ENCODE results near the gene TNFRSF19. TPM values are rescaled to one million over a fixed set of nuclear protein-coding genes. Genes with fewer than 3 reads are reported as not detected.

TNFRSF19 gene
- polyA plus RNA-seq, 3 donors from 2014 or later: 0.19 to 0.27 TPM; not detected in 1

GRCh38 chr13:23703246-23703860 lies 133.1 kb downstream of the TNFRSF19 start:
- peaks cover 0 to 5% (median 0%) of the 10 kb centered on the region in 3 donors for H3K36me3 Mint-ChIP-seq
- H3K9me3 Mint-ChIP-seq: no peaks in the 10 kb centered on the region
- no peaks in the 10 kb centered on the region for H3K4me1 Mint-ChIP-seq
- H3K4me3 Mint-ChIP-seq: no peak overlapping the region
- peaks cover 3 to 4% (median 3%) of the 10 kb centered on the region in 3 donors for H3K27me3 Mint-ChIP-seq (ENCODE audit: low read depth in 3 of 3)
- H3K27ac Mint-ChIP-seq: no peak overlapping the region
- no peak for DNase-seq

- Mint-ChIP-seq H3K27ac (no peak overlapping the region), H3K4me3 (no peak overlapping the region), H3K27me3 (ENCODE audit: low read depth in 3 of 3) (peaks cover 0 to 3% (median under 1%) of the 10 kb centered on the region in 3 donors), H3K4me1 (no peaks in the 10 kb centered on the region), H3K9me3 (no peaks in the 10 kb centered on the region), H3K36me3 (no peaks in the 10 kb centered on the region)
- DNase-seq: no peak
These were observed 135.4 kb downstream of the TNFRSF19 start for GRCh38 chr13:23705583-23705982.

GRCh38 chr13:23707674-23708073 lies 137.5 kb downstream of the TNFRSF19 start:
- Mint-ChIP-seq H3K9me3 (no peaks in the 10 kb centered on the region), H3K36me3 (no peaks in the 10 kb centered on the region), H3K4me3 (no peak overlapping the region), H3K27me3 (ENCODE audit: low read depth in 3 of 3) (peaks cover 0 to 2% (median 0%) of the 10 kb centered on the region in 3 donors), H3K27ac (no peak overlapping the region), H3K4me1 (no peaks in the 10 kb centered on the region)
- DNase-seq: no peak

- no peak overlapping the region for H3K27ac Mint-ChIP-seq
- H3K4me3 Mint-ChIP-seq: no peak overlapping the region
- peaks cover 0 to 3% (median 2%) of the 10 kb centered on the region in 3 donors for H3K27me3 Mint-ChIP-seq (ENCODE audit: low read depth in 3 of 3)
These were observed 139.3 kb downstream of the TNFRSF19 start for GRCh38 chr13:23709536-23709935.

GRCh38 chr13:23710366-23710765 lies 140.2 kb downstream of the TNFRSF19 start:
- no peak for DNase-seq

More at GRCh38 chr13:23709536-23709935, 139.3 kb downstream of the TNFRSF19 start:
- H3K9me3 Mint-ChIP-seq: no peaks in the 10 kb centered on the region
- no peaks in the 10 kb centered on the region for H3K4me1 Mint-ChIP-seq
- no peaks in the 10 kb centered on the region for H3K36me3 Mint-ChIP-seq
- DNase-seq: no peak

GRCh38 chr13:23711355-23711754 lies 141.1 kb downstream of the TNFRSF19 start:
- peaks cover 1 to 3% (median 2%) of the 10 kb centered on the region in 3 donors for H3K27me3 Mint-ChIP-seq (ENCODE audit: low read depth in 3 of 3)
- H3K27ac Mint-ChIP-seq: no peak overlapping the region
- H3K4me1 Mint-ChIP-seq: no peaks in the 10 kb centered on the region
- H3K4me3 Mint-ChIP-seq: no peak overlapping the region
- no peak for DNase-seq
- no peaks in the 10 kb centered on the region for H3K9me3 Mint-ChIP-seq
- H3K36me3 Mint-ChIP-seq: no peaks in the 10 kb centered on the region

More at GRCh38 chr13:23710366-23710765, 140.2 kb downstream of the TNFRSF19 start:
- no peak overlapping the region for H3K27ac Mint-ChIP-seq
- H3K9me3 Mint-ChIP-seq: no peaks in the 10 kb centered on the region
- H3K27me3 Mint-ChIP-seq (ENCODE audit: low read depth in 3 of 3): peaks cover 1 to 3% (median 2%) of the 10 kb centered on the region in 3 donors
- no peaks in the 10 kb centered on the region for H3K36me3 Mint-ChIP-seq
- no peak overlapping the region for H3K4me3 Mint-ChIP-seq
- no peaks in the 10 kb centered on the region for H3K4me1 Mint-ChIP-seq

- no peaks in the 10 kb centered on the region for H3K4me1 Mint-ChIP-seq
These were observed 144.5 kb downstream of the TNFRSF19 start for GRCh38 chr13:23714672-23715071.

GRCh38 chr13:23715092-23715761 lies 145.0 kb downstream of the TNFRSF19 start:
- H3K27ac Mint-ChIP-seq: no peak overlapping the region
- DNase-seq: no peak
- no peaks in the 10 kb centered on the region for H3K4me1 Mint-ChIP-seq
- H3K4me3 Mint-ChIP-seq: no peak overlapping the region
- H3K9me3 Mint-ChIP-seq: no peaks in the 10 kb centered on the region
- peaks cover 1 to 6% (median 2%) of the 10 kb centered on the region in 3 donors for H3K27me3 Mint-ChIP-seq (ENCODE audit: low read depth in 3 of 3)
- H3K36me3 Mint-ChIP-seq: no peaks in the 10 kb centered on the region

More at GRCh38 chr13:23714672-23715071, 144.5 kb downstream of the TNFRSF19 start:
- Mint-ChIP-seq H3K9me3 (no peaks in the 10 kb centered on the region), H3K27me3 (ENCODE audit: low read depth in 3 of 3) (peaks cover 1 to 6% (median 2%) of the 10 kb centered on the region in 3 donors), H3K36me3 (no peaks in the 10 kb centered on the region), H3K27ac (no peak overlapping the region), H3K4me3 (no peak overlapping the region)
- DNase-seq: no peak

GRCh38 chr13:23715762-23716235 lies 145.6 kb downstream of the TNFRSF19 start:
- DNase-seq: no peak
- Mint-ChIP-seq H3K27ac (no peak overlapping the region), H3K4me3 (no peak overlapping the region), H3K9me3 (no peaks in the 10 kb centered on the region), H3K27me3 (ENCODE audit: low read depth in 3 of 3) (peaks cover 1 to 6% (median 2%) of the 10 kb centered on the region in 3 donors), H3K36me3 (no peaks in the 10 kb centered on the region), H3K4me1 (no peaks in the 10 kb centered on the region)

GRCh38 chr13:23716401-23716800 lies 146.2 kb downstream of the TNFRSF19 start:
- DNase-seq: no peak
- peaks cover 1 to 6% (median 2%) of the 10 kb centered on the region in 3 donors for H3K27me3 Mint-ChIP-seq (ENCODE audit: low read depth in 3 of 3)
- no peaks in the 10 kb centered on the region for H3K9me3 Mint-ChIP-seq
- H3K4me1 Mint-ChIP-seq: no peaks in the 10 kb centered on the region
- no peak overlapping the region for H3K27ac Mint-ChIP-seq
- no peak overlapping the region for H3K4me3 Mint-ChIP-seq
- no peaks in the 10 kb centered on the region for H3K36me3 Mint-ChIP-seq

GRCh38 chr13:23718996-23719395 lies 148.8 kb downstream of the TNFRSF19 start:
- Mint-ChIP-seq H3K36me3 (peaks cover 0 to 4% (median 0%) of the 10 kb centered on the region in 3 donors), H3K27ac (no peak overlapping the region), H3K4me3 (no peak overlapping the region), H3K27me3 (ENCODE audit: low read depth in 3 of 3) (peaks cover 0 to 4% (median 1%) of the 10 kb centered on the region in 3 donors), H3K4me1 (no peaks in the 10 kb centered on the region), H3K9me3 (no peaks in the 10 kb centered on the region)
- DNase-seq: no peak

- H3K27ac Mint-ChIP-seq: no peak overlapping the region
- no peak for DNase-seq
- H3K4me1 Mint-ChIP-seq: no peaks in the 10 kb centered on the region
- H3K36me3 Mint-ChIP-seq: peaks cover 3 to 11% (median 10%) of the 10 kb centered on the region in 3 donors
- no peaks in the 10 kb centered on the region for H3K9me3 Mint-ChIP-seq
- H3K4me3 Mint-ChIP-seq: no peak overlapping the region
- H3K27me3 Mint-ChIP-seq (ENCODE audit: low read depth in 3 of 3): peaks cover 0 to 4% (median 4%) of the 10 kb centered on the region in 3 donors
These were observed 152.7 kb downstream of the TNFRSF19 start for GRCh38 chr13:23722726-23723453.

- H3K36me3 Mint-ChIP-seq: peaks cover 3 to 11% (median 10%) of the 10 kb centered on the region in 3 donors
- H3K27me3 Mint-ChIP-seq (ENCODE audit: low read depth in 3 of 3): peaks cover 0 to 4% (median 4%) of the 10 kb centered on the region in 3 donors
- no peak for DNase-seq
- H3K9me3 Mint-ChIP-seq: no peaks in the 10 kb centered on the region
- H3K27ac Mint-ChIP-seq: no peak overlapping the region
- no peaks in the 10 kb centered on the region for H3K4me1 Mint-ChIP-seq
- H3K4me3 Mint-ChIP-seq: no peak overlapping the region
These were observed 153.3 kb downstream of the TNFRSF19 start for GRCh38 chr13:23723471-23723870.
